EL (cell line): ENCODE data around the gene TTC7B.

Experiments used
- DNase-seq: peaks from one replicate; pipeline ENCODE4 v3.0.0-alpha.2; 2016

TTC7B gene

DNA sequence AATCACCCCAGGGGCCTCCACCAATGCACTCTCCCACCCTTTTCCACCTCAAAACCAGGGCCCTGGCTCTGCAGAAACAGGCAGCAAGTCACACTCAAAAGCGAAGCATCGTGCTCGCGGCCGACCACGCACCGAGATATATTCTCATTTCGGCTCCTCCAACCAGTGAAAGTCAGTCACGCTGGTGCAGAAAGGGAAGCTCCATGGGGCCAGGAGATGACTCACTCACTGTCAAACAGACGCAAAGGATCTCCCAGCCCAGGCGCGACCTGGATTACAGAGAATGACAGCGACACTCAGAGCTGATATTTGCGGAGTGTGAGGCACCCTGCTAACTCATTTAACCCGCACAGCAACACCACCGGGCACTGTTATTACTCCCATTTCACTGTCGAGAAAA is 245.8 kb downstream of the TTC7B start:
- DNase-seq, result no peak

DNA sequence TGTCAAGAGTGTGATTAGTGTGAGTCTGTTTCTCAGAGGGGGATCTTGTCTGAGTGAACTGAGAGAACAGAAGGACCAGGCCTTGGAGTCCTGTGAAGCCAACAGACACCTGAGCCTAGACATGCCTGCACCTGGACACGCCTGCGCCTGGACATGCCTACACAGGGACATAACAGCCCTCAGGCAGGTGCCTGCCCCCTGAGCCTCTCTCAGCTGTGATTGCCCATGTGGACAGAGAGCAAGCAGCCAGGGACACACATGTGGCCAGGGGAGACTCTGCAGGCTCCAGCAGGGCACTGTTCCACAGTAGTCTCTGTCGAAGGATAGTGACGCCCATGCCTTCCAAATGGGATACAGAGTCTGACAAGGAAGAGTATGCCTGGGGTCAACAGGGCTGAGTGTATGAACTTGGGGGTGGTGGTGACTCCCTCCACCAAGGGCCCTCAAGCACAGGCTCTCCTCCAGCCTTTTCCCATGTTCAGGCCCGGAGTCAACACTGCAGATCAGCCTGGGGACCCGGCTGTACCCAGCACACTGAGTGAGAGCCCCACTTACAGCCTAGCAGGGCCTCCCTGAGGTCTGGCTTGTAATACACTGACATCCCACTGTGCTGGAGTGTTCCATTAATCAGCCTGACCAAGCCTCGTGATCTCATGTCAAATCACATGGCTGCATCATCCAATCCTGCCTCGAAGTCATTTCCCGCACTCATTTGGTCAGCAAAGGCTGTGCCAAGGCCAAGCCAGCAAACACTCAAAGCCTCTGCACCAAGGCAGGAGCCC is 246.4 kb downstream of the TTC7B start:
- no peak for DNase-seq

DNA sequence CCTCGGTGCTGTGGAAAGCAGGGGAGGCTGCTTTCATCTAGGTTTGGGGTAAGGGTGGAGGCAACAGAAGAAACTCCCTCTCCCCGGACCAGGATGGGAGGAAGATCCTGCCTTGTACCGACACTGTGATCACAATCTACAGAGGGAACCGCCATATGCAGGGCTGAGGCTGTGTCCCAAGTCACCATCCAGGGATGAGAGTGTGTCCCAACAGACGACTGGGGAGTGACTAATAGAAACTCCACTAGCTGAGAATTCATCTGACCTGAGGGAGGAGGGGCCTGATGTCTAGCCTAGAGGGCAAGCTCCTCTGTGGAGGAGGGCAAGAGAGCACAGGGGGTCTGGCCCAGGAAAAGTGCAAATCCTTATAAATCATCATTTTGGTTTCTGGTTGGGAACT is 247.0 kb downstream of the TTC7B start:
- DNase-seq, result no peak

DNA sequence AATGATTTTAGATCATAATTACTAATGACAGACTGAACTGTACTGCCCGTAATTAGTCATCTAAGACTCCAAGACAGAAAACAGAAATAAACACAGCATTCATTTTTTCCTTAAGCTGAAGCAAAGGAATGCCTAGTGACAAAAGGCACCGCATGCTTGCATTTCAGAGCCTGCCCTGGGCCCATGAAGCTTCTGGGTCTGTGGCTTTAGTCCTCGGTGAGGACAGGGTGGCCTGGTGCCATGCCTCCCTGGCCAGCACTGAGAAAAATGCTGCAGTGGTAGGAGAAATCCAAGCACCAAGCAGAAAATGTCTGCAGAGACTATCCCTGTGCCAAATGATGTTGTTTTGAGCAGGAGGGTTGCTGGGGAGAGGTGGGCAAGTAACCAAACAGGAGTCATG is 247.8 kb downstream of the TTC7B start:
- no peak for DNase-seq

DNA sequence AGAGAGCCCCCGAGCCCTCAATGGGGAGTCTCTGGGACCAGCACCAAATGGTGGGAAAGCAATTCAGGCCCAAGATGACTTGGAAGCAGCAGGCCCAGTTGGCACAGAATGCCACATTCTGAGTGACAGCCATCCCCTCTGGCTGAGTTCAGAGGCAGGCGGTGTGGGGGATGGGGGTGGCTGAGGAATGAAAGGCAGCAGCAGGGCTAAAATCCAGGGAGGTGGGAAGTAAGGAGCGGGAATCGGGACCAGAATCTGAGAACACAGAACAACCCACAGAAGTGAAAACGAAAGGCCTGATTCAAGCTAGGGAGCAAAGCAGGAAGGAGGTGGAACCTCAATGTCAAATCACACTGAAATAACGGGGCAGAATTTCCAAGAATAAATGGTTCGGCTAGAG is 248.2 kb downstream of the TTC7B start:
- DNase-seq, result no peak

DNA sequence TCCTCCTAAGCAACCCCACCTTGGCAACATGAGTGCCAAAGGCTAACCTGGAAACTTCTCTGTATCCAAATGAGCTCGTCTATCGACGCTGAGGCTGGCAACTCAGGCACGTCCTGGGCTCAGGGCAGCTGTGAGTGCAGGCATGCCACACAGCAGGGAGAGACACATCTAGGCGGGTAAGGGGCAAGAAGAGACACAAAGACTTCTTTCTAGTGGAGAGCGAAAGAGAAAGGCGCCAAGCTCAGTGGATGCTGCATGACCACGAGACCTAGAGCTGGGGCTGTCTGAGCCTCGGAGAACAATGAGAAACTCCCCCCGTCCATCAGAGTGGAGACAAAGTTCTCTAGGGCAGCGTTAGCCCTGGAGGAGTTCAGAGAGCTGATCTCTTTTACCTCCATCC is 249.0 kb downstream of the TTC7B start:
- DNase-seq, result no peak

DNA sequence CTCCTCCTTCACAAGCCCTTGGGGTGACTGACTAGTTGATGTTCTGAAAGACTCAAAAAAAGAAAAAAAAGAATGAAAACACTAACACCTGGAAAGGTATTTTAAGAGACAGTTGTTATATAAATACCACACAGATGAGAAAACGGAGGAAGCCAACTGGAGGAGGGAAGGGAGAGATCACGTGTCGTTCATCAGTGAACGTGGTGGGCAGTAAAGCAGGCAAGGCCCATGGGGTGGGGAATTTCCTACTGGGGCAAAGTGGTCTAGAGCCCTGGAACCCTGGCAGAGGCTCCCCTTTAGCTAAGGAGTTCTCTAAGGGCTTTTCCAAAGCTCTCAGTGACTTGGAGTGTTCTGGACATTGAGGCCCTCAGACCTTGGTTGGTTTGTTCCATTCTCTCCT is 249.7 kb downstream of the TTC7B start:
- DNase-seq, result no peak

DNA sequence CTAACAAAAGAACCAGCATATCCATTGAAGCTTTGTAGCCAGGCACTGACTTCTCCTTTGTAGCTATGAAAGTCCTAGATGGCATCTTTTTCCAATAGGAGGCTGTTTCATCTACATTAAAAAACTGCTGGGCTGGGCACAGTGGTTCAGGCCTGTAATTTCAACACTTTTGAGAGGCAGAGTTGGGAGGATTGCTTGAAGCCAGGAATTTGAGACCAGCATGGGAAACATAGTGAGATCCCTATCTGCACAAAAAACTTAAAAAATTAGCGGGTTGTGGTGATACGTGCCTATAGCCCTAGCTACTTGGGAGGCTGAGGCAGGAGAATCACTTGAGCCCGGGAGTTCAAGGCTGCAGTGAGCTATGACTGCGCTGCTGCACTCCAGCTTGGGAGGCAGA is 251.7 kb downstream of the TTC7B start:
- DNase-seq, result no peak

DNA sequence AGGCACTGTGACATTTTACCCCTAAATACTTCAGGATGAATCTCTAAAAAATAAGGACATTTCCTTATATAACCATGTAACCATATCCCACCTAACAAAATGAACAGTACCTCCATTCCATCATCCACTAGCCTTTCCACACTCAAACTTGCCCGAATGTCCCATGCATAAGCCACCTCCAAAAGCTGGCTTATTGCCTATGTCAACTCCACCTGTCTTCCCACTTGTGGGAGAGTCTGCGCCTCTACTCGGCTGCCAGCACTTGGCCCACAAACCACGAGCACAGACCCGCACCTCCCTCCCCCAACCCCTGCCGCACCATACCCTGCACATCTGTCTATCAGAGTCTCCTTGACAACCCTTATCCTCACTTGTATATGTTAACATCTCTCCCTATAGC is 253.6 kb downstream of the TTC7B start:
- DNase-seq, result no peak

DNA sequence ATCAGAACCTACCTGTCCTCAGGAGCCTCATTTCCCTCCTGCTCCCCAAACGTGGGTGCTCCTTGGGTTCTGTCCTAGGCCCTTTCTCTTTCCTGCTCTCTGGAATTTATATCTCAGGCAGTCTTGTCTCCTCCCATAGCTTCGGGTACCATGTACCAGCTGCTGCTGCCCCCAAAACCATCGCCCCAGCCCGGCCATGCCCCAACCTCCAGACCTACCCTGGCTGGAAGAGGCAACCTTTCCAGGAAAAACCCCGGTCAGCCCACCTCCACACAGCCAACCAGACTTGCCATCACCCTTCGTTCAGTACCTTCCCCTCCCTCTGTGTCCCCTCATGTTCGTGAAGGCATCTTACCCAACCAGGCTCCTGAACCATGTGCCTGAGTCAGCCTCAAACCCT is 254.3 kb downstream of the TTC7B start:
- no peak for DNase-seq

DNA sequence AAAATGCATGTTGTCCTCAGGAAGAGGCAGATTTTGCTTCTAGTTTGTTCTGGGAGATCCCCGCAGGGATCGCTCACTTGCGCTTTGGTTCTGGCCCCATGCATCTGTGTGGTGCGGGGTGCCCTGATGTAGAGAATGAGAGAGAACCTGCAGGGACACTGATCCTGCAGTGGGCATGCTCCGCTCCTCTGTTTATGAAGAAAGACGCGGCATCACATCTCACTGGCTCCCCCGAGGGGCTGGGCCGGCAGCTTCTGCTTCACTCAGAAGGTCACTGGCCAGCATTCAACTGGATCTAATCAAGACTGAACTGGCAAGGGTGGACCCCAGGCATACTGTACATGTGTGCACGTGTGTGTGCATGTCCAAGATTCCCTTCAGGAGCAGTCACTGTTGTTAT is 255.2 kb downstream of the TTC7B start:
- DNase-seq, result no peak

DNA sequence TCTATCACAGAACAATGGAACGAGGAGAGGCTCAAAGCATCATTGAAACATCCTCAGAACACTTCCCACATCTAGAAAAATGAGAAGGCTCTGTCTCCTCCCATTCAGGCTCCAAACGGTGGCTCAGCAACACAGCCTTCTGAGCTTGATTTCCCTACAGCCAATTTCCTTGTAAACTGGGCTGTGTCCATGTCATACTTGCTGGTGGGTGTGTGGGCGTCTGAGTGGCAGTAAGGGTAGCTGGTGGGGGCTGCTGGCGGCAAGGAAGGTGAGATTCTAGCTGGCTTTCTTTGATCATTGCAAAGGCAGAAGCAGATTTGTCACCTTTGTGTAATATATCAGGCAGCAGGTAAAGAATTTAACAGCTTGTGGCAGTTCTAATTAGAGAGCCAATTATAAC is 255.7 kb downstream of the TTC7B start:
- DNase-seq, result no peak

DNA sequence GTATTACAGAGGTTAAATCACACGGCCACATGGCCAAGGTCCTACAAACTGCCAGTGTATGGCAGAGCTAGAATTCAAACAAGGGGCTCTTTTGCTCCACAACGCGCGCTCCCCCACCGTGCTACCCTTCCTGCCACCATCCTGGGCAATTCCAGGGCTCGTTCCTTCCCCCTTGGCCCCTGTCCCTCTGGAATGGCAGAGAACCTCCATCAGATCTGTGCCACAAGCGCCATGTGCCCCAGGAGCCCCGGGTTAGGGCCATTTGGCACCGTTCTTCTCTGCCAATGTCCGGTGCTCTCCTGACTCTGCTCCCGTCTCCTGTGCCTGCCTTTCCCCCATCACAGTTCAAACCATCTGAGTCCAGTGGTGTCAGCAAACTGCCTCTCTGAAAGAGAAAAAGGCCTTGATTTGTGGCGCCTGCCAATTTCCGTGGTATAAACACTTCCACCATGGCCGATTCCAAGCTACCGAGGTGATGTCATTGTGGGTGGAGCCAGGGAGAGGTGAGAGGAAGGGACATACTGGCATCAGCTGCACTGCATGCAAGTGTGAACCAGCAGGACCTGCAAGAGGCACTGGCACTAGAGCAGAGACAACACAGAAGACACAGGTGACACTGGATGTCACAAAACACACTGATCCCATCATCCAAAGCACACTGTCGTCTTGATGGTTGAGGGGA is 256.3 kb downstream of the TTC7B start:
- no peak for DNase-seq

DNA sequence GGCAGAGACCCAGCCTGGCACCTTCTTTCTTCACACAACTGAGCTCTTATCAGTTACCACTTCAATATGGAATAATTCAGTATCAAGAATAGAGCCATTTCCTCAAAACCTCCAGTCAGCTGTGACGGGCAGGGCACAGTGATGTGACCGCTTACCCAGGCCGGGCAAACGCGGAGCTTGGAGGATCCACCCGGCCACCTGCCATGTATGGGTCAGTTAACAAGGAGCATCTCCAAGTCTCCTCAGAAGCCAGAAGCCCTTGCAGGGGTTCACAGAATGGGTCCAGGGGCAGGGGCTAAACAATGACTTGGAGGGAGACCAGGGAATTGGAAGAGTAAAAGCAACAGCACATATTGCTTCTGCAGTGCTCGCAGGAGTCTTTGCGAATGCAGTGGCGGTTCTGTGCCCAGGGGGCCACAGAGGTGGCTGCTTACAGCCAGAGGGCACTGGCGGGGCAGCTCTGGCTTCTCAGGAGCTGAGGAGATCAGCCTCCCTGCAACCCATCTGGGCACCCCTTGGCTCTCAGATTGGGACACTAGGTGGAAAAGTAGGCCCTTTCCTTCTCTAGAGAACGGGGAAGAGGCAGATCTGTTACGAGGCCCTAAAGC is 257.1 kb downstream of the TTC7B start:
- DNase-seq, result no peak

DNA sequence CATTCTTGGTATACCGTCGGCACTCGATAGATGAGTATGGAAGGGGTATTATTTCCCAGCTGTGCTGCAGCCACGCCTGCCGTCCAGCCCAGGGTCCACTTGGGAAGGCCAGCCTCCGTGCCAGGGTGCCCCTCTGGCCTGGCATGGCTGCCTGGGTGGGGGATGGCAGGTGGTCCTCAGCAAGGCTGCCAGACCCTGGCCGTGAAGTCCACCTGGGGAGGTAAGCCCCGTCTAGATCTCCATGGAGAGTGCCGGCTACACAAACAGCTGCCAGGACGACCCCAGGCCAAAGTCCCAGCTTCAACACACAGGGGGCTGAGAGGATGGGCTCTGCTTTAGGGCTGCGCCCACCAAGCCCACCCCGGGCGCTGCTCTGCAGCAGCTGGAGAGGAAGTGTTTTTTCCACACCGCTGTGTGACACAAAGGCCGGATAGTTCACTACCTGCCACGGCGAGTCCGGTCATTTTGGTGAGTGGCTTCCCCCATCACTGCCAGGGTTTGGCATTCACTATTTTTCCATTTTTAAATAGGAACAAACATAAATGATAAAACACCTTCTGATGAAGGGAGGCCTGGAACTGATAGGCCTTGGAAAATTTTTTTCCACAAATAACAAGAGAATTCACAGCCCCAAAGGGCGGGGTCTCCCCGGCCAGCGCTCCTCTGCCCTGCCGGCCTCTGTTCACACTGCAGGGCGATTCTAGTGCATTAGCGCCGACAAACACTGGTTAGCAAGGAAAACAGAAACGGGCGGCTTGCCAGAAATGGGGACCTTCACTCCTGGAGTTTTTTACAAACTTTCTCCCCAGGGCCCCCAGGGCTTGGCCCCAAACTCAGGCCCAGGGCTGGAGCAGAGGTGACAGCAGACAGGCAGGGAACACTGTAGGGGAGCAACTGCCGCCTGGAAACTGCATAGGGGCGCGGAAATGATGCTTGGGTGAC is 257.9 kb downstream of the TTC7B start:
- no peak for DNase-seq

DNA sequence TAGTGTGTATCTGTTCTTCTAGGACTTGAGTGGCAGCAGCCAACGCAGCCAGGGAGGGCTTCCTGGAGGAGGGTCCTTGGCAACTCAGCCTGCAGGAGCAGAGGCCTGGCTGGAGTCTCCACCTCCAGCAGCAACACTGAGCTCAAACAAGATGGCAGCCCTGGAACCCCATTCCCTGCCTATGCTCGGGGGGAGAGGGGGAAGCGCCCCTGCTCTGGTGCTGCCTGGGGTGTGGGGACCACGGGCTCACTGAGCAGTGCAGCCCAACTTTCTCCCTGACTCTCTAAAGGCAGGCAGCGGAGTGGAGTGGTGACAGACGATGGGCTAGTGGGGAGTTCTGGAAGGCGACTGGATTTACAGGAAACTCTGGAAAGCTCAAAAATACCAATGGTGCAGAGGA is 258.7 kb downstream of the TTC7B start:
- no peak for DNase-seq

DNA sequence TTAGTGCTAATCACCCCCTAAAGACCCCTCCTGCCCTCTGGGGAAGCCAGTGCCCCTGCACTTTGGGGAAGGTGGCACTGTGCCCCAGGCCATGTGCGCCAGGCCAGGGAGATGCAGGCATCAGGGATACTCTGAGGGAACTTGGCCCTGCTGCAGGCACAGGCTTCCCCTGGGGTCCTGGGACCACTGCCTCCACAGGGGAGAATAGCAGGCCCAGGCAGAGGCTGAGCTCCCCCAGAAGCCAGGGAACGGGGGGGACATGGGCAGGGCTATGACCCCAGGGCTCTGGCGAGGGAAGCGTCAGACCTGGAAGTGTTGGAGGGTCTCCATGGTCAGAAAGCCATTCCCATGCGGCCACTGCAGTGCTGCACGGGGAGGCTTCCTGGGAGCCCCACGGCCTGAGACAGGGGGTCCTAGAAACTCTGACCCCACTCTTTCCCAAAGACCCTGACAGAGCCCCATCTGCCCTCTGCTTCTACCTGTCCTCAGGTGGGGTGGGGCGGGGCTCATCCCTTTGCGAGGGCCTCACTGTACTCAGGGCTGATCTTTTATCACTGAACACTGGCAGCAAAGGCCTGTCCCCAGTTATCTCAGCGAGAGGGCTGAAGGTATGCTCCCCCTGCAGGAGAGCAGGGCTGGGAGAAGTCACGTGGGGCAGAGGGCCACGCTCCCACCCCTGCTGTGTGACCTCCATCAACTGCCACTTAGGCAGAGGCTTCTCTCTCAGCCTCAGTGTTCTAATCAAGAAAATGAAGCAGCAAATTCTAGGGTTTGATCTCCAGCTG is 259.4 kb downstream of the TTC7B start:
- DNase-seq, result no peak

DNA sequence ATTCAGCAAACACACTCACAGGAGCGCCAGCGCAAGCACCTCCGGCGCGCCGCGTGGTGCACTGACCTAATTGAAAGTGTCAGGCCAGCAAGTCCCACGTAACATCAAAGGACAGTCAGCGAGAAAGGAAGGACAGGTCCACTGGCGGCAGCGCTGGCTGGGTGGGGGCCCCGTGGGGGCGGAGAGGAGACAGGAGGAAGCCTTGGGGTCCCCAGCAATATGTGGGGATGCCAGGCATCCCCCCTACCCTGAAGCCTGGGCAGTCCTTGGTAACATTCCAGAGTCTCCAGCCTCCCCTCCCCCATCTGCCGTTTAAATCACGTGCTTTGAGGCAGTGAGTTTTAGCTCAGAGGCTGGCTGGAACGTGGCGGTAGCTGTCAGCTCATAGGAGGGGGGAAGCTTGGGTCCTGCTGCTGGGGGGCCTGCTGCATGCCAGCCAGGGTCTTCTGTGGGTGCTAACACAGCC is 260.2 kb downstream of the TTC7B start:
- no peak for DNase-seq

DNA sequence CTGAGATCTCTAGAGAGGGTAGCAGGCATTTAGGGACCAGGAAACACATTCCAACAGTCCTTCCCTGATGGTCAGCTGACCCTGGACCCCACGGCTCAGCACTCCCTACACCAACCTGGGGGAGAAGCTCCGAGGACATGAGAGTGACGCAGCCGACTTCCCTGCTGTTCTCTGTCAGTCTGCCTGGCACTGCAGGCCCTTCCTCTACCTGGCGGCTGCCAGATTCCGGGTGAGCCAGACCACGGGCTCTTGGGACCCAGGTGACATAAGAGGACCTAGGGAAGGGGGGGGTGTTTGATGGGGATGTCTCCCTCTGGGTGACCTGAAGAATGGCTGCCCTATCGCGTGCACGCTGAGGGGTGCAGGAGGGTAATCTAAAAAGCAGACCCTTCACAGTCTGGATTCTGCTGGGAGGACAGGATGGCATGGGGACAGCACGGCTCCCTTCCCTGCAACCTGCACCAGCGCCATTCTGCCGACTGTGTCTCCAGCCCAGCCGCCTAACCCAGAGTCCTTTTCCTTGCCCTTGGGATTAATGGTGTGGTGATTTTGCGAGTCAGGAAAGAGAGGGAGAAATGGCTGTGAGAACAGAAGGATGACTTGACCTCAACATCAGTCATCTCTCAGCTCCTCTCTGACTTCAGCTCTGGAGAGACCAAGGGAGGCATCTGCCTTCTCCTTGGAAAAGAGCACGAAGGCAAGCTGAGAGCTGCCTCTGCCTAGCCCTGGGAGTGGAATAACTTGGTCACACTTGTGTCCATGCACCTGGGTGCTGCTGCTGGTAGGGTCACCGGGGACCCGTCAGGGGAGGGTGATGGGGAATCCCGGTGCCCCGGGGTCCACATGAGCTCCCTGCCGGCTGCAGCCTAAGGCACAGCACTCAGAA is 260.9 kb downstream of the TTC7B start:
- DNase-seq, result no peak

DNA sequence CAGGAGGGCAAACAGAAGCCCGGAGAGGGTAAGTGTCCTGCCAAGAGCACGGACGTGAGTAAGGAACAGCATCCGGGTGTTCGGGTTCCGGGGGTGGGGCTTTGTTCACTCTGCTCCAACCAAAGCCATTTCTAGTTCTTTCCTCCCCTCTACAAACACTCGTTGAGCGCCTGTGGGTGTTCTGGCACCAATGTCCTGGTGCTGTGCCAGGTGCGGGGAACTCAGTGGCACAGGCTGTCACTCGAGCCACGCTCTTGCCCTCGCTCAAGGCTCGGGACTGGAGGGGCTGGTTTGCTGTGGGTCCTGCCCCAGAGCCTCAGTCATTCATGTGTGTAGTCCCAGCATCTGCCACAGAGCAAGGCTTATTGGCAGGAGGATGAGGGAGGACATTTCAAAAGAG is 261.9 kb downstream of the TTC7B start:
- no peak for DNase-seq

DNA sequence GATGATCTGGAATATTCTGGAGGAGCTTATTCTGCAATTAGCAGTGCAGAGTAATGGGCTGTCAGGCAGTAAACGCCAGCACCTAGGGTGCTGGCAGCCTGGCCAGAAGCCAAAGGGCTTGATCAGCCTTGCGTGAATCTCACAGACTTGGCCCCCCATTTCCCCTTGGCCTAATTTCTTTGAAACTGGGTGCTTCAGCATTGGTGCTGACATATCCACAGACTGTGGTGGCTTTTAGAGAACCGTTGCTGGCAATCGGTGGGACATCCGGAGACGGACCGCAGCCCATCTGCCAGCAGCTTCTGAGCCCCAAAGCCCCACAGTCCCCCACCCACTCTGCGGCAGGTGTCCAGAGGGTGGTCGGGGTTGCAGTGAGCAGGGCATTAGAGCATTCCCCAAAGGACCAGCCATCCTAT is 262.3 kb downstream of the TTC7B start:
- no peak for DNase-seq
